Hair follicular keratinocyte (primary cell): ENCODE results near the gene KLHDC1. TPM values are rescaled to one million over a fixed set of nuclear protein-coding genes. Genes with fewer than 3 reads are reported as not detected.

Source experiments
- total RNA-seq: library from RNA; depleted of rRNA; stranded (reverse); fragments of >200 nt; gene quantifications from 2 replicates; pipeline ENCODE4 v1.2.3, GENCODE V29; 2015

Gene KLHDC1
- total RNA-seq = 0.47 and 2.1 TPM in 2 replicates

GRCh38 chr14:49692811-49693734 lies at the start of gene KLHDC1:
Gene KLHDC1 (plus strand): TSS chr14:49693120. CDS start chr14:49693195, 75 bp downstream.

GRCh38 chr14:49687942-49688700 lies 4.8 kb upstream of the KLHDC1 start, which contains the start of gene POLE2:
Gene POLE2 (minus strand): TSS chr14:49688214. CDS start chr14:49688203, 11 bp downstream.

GRCh38 chr14:49767571-49768300 lies 74.8 kb downstream of the KLHDC1 start, which contains the start of gene KLHDC2:
Gene KLHDC2 (plus strand): TSS chr14:49768153. CDS start chr14:49768469, 316 bp downstream.

Other genes starting within 250 kb of the KLHDC1 start
- gene RPS29, start 106.7 kb upstream of the KLHDC1 start, total RNA-seq = 19,695 and 19,819 TPM in 2 replicates
- 11.9 and 31.6 TPM in 2 replicates for gene LRR1, start 94.2 kb upstream of the KLHDC1 start, total RNA-seq
- 276 and 320 TPM in 2 replicates for gene RPL36AL, start 72.5 kb upstream of the KLHDC1 start, total RNA-seq
- gene MGAT2, start 72.3 kb upstream of the KLHDC1 start, total RNA-seq = 50.5 and 57.7 TPM in 2 replicates
- 10.3 and 16.6 TPM in 2 replicates for gene DNAAF2, start 57.9 kb upstream of the KLHDC1 start, total RNA-seq
- 12.7 and 24.0 TPM in 2 replicates for gene POLE2, start 4.9 kb upstream of the KLHDC1 start, total RNA-seq
- gene KLHDC2, start 75.0 kb downstream of the KLHDC1 start, total RNA-seq = 30.6 and 39.6 TPM in 2 replicates
- gene NEMF, start 159.7 kb downstream of the KLHDC1 start, total RNA-seq = 25.1 and 26.0 TPM in 2 replicates
- 81.6 and 87.7 TPM in 2 replicates for gene ARF6, start 200.0 kb downstream of the KLHDC1 start, total RNA-seq